ENCODE results near the gene ZNF438. TPM values are rescaled to one million over a fixed set of nuclear protein-coding genes. Genes with fewer than 3 reads are reported as not detected.

Gene ZNF438
- total and polyA plus RNA-seq, 2 of the 8 experiments (the other 6 are each of a cell fraction or from before 2014, with no cell fraction given) = 0.95 to 1.7 TPM

DNA sequence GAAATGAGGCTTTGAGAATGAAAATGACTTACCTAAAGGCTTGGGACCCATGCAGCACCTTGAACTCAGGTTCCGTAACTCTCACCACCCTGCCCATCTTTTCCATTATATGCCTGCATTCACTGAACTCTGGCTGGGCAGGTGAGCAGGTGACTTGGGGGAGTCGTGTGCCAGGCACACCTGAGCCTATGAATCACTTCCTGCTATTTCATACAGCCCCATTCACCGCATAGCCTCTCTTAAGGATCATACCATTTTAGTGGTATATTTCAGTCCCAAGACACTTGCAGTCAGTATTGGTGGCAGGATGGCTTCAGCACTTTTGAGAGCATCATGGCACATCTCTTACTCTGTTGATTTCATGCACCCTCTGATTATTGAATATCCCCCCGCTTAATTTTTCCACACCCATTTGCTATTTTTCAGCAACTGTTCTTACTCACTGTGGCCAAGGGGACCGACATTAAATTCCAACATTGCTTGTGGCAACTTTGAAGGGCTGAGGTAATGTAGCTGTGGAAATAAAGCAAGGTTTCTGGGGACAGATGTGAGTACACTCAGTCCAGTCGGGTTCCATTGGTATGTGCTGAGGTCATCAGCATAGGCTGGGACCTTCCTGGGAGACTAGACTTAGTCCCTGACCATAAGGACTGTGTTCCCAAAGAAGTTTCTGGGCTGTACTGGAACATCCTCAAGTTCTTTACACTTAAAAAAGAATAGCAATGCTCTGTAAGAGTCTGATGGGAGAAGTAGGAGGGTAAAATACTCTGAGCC lies 39.8 kb upstream of the ZNF438 start:
- TF ChIP-seq SP1 (IDR thresholded peaks at IDR 0.05; ENCODE audit: low read depth, low read length) (no peak), RAD21 (IDR thresholded peaks at IDR 0.05 in 1 of 2, conservative IDR thresholded peaks at IDR 0.05 in 1 of 2; ENCODE audit: low read depth in 2 of 2, low read length in 2 of 2) (no peak), RBBP5 (IDR thresholded peaks at IDR 0.05; ENCODE audit: borderline replicate concordance, low read depth, low read length) (no peak), JUND (IDR thresholded peaks at IDR 0.05; ENCODE audit: low read length) (no peak), HDAC6 (IDR thresholded peaks at IDR 0.05; ENCODE audit: low read depth, low read length) (no peak)
- no peaks in the 10 kb centered on the region for H3K79me1 ChIP-seq (ENCODE audit: low read depth, low read length)
- H4K91ac ChIP-seq (replicated peaks; ENCODE audit: insufficient read length, low read length) = no peak overlapping the region
- H2AK5ac ChIP-seq (ENCODE audit: low read depth, low read length) = no peak overlapping the region
- 89% methylated on average over 6 of the region's 6 CpGs; no CpG with 5 or more reads in 1 of the 2 experiments for WGBS, 2 experiments (ENCODE audit: extremely low coverage in 1 of 2, insufficient coverage in 1 of 2, insufficient read length in 1 of 2, insufficient replicate concordance in 2 of 2, low coverage in 1 of 2, low lambda C conversion rate in 2 of 2, missing lambda C conversion rate in 1 of 2)
- no peaks in the 10 kb centered on the region for H3K79me2 ChIP-seq (ENCODE audit: control insufficient read depth in 1 of 2, insufficient read depth in 2 of 2, low read length in 2 of 2)
- no peaks in the 10 kb centered on the region for H4K20me1 ChIP-seq (replicated peaks in 1 of 2; ENCODE audit: control insufficient read depth in 1 of 2, insufficient read depth in 2 of 2, low read length in 2 of 2)
- no peaks in the 10 kb centered on the region for H3K9me3 ChIP-seq (ENCODE audit: insufficient read depth in 2 of 2, low read depth in 1 of 2, low read length in 1 of 2)
- ChIA-PET POLR2A (ENCODE audit: partially characterized antibody) (no interaction called here), CTCF (ENCODE audit: partially characterized antibody) (interaction anchor here (0.8 kb wide), 2 partner anchors 27 to 241 kb away, joined by 3 read pairs; no protein-coding TSS in a partner anchor)
- no peak overlapping the region for H3K4me2 ChIP-seq (ENCODE audit: insufficient read depth in 1 of 2, low read depth in 2 of 2, low read length in 2 of 2)
- no peak overlapping the region for H2AFZ ChIP-seq (ENCODE audit: low read length)
- H3K4me1 ChIP-seq (replicated peaks in 1 of 4; ENCODE audit: control insufficient read depth in 3 of 4, insufficient read depth in 4 of 4, low read length in 3 of 4) = peaks cover 2 to 10% (median 6%) of the 10 kb centered on the region in 4 experiments; a peak in 3 of 7 replicates
- no peak overlapping the region for H4K5ac ChIP-seq (ENCODE audit: insufficient read length, low read depth, low read length)
- DNase-seq (ENCODE audit: low read depth in 1 of 2, low spot score in 2 of 2) (no peak), FAIRE-seq (no peak)
- H3K36me3 ChIP-seq (ENCODE audit: control insufficient read depth in 2 of 4, insufficient read depth in 4 of 4, low read length in 3 of 4) = no peaks in the 10 kb centered on the region
- H3K9ac ChIP-seq (replicated peaks in 1 of 4; ENCODE audit: extremely low read depth in 1 of 4, low read depth in 3 of 4, low read length in 3 of 4) = no peak overlapping the region
- no peak overlapping the region for H3K14ac ChIP-seq (ENCODE audit: insufficient read length)
- no peak overlapping the region for H3K18ac ChIP-seq (ENCODE audit: extremely low read depth, low read length)
- no peak overlapping the region for H2BK5ac ChIP-seq (ENCODE audit: low read depth, low read length)
- H3K4me3 ChIP-seq (ENCODE audit: extremely low read depth in 1 of 4, insufficient read depth in 2 of 4, low read depth in 3 of 4, low read length in 4 of 4) = no peak overlapping the region
- H3K23me2 ChIP-seq (ENCODE audit: low read depth, low read length) = no peaks in the 10 kb centered on the region
- no peak overlapping the region for H2BK120ac ChIP-seq (replicated peaks; ENCODE audit: low read depth, low read length)
- H2BK15ac ChIP-seq (ENCODE audit: low read length) = no peak overlapping the region
- no peak overlapping the region for H2BK12ac ChIP-seq (ENCODE audit: low read depth, low read length)
- H3K4ac ChIP-seq (replicated peaks; ENCODE audit: insufficient read length, low read depth, low read length) = no peak overlapping the region
- no peak overlapping the region for H3K27ac ChIP-seq (ENCODE audit: low read depth, low read length)
- no peak overlapping the region for H4K8ac ChIP-seq (ENCODE audit: extremely low read depth, insufficient read depth, low read length)
- no peak overlapping the region for H2BK20ac ChIP-seq (ENCODE audit: low read length)
- H3K23ac ChIP-seq (ENCODE audit: insufficient read length) = no peak overlapping the region
- H3K27me3 ChIP-seq (replicated peaks in 1 of 4; ENCODE audit: control insufficient read depth in 3 of 4, extremely low read depth in 1 of 4, insufficient read depth in 3 of 4, low read length in 3 of 4) = no peaks in the 10 kb centered on the region
- no peak overlapping the region for H3K56ac ChIP-seq (replicated peaks; ENCODE audit: insufficient read length, low read depth, low read length)
